Measurements from ENCODE around the gene TNFSF8. TPM values are rescaled to one million over a fixed set of nuclear protein-coding genes. Genes with fewer than 3 reads are reported as not detected.
A peak's percentile ranks its signal among the peaks of the same experiment; 100 is the strongest.

Gene TNFSF8
- total and polyA plus RNA-seq, 2 of the 4 experiments (the other 2 are of a cell fraction) = not detected

GRCh38 chr9:114896344-114896743 lies 34.0 kb downstream of the TNFSF8 start:
- BruUV-seq (replicated peaks) = no TSS peak
- CTCF ChIA-PET = interaction anchor here (1.8 kb wide), 1 partner anchor 10 kb away, joined by 7 read pairs; no protein-coding TSS in a partner anchor
- in situ Hi-C loops (cut with MboI; ENCODE audit: low sequenced_read_pairs) = no loop called here

More at GRCh38 chr9:114896344-114896743, 34.0 kb downstream of the TNFSF8 start:
- POLR2A ChIA-PET (ENCODE audit: unreplicated experiment) = no interaction called here
- Histone ChIP-seq H3K14ac (replicated peaks; ENCODE audit: low read depth, low read length) (no peak overlapping the region), H4K5ac (ENCODE audit: low read depth, low read length) (no peak overlapping the region), H2AFZ (replicated peaks; ENCODE audit: low read length, poor library complexity) (no peak overlapping the region), H3K9me3 (ENCODE audit: control insufficient read depth, insufficient read depth, low read length) (no peaks in the 10 kb centered on the region), H2BK120ac (ENCODE audit: low read depth, low read length) (peak overlapping the region; percentile 96; the same call in 1 of the 2 replicates), H3K56ac (ENCODE audit: extremely low read depth, insufficient read depth, low read length) (no peak overlapping the region), H3K36me3 (ENCODE audit: control insufficient read depth, insufficient read depth, low read length) (no peaks in the 10 kb centered on the region), H2BK20ac (ENCODE audit: low read depth, low read length) (no peak overlapping the region), H3K27ac (ENCODE audit: insufficient read depth, low read length) (peak overlapping the region; percentile 90; the same call in 1 of the 2 replicates), H3K4me1 (ENCODE audit: control insufficient read depth, insufficient read depth, low read length) (peaks cover 33% of the 10 kb centered on the region), H3K9ac (ENCODE audit: low read depth, low read length) (no peak overlapping the region), H3K79me1 (ENCODE audit: low read depth in 1 of 2, low read length in 2 of 2) (no peaks in the 10 kb centered on the region), H2BK15ac (ENCODE audit: low read depth, low read length) (0 out of 3 replicates have a peak overlapping the region, but pooled peaks have one; percentile 74), H3K27me3 (ENCODE audit: control insufficient read depth, insufficient read depth, low read length) (no peaks in the 10 kb centered on the region), H2AK9ac (replicated peaks; ENCODE audit: low read depth, low read length, poor library complexity) (no peak overlapping the region), H3K4ac (ENCODE audit: low read depth, low read length) (peak overlapping the region; percentile 94; the same call in 1 of the 2 replicates), H4K91ac (ENCODE audit: insufficient read depth, low read depth, low read length) (peak overlapping the region; percentile 93; the same call in 1 of the 2 replicates), H3K9me1 (ENCODE audit: insufficient read depth, low read length) (peaks cover 34% of the 10 kb centered on the region), H4K20me1 (ENCODE audit: insufficient read depth, low read length) (peaks cover 3% of the 10 kb centered on the region; the same call in 1 of the 2 replicates), H3K23ac (ENCODE audit: low read depth, low read length) (no peak overlapping the region), H4K8ac (ENCODE audit: low read depth in 2 of 2, low read length in 2 of 2) (peak overlapping the region in 1 of 2 experiments; percentile 90; a peak in 1 of 4 replicates), H3K4me2 (ENCODE audit: low read depth, low read length) (no peak overlapping the region), H2AK5ac (ENCODE audit: low read depth, low read length) (no peak overlapping the region; the same call in 1 of the 2 replicates), H3K18ac (ENCODE audit: low read depth, low read length) (peak overlapping the region; percentile 25; the same call in 1 of the 2 replicates), H3K4me3 (ENCODE audit: insufficient read depth, low read depth, low read length) (no peak overlapping the region), H2BK5ac (ENCODE audit: low read depth, low read length, poor library complexity, severe bottlenecking) (no peak overlapping the region)
- TF ChIP-seq RFX5 (IDR thresholded peaks at IDR 0.05; ENCODE audit: low read depth, low read length) = no peak
- TF ChIP-seq CEBPB (IDR thresholded peaks at IDR 0.05; ENCODE audit: low read depth, low read length) = peak; percentile 65
- ATAC-seq (ENCODE audit: low read depth) (no peak), DNase-seq (no peak)
- dilution Hi-C loops (cut with HindIII; ENCODE audit: low sequenced_read_pairs, unreplicated experiment) = no loop called here
- intact Hi-C loops (cut with micrococcal nuclease) = loop anchor here (5.0 kb wide), 1 partner anchor 39 kb away; no protein-coding TSS in a partner anchor

Data from IMR-90 (cell line).